NOMO-1 treated with DMSO at 0.1 percent for 48 hours (cell line): ENCODE data around the gene RPS6KA1.
A peak's percentile ranks its signal among the peaks of the same experiment; 100 is the strongest.
"Not testable (repeated sequence)": the region's sequence is repeated elsewhere in the genome, so short reads cannot be mapped to it uniquely, and the experiment has no call there.

Experiments
- DNase-seq: peaks from one replicate; lab custom pipeline; 2025; ENCODE audit not compliant: unreplicated experiment; lab: John Stamatoyannopoulos, UW

RPS6KA1 gene

DNA sequence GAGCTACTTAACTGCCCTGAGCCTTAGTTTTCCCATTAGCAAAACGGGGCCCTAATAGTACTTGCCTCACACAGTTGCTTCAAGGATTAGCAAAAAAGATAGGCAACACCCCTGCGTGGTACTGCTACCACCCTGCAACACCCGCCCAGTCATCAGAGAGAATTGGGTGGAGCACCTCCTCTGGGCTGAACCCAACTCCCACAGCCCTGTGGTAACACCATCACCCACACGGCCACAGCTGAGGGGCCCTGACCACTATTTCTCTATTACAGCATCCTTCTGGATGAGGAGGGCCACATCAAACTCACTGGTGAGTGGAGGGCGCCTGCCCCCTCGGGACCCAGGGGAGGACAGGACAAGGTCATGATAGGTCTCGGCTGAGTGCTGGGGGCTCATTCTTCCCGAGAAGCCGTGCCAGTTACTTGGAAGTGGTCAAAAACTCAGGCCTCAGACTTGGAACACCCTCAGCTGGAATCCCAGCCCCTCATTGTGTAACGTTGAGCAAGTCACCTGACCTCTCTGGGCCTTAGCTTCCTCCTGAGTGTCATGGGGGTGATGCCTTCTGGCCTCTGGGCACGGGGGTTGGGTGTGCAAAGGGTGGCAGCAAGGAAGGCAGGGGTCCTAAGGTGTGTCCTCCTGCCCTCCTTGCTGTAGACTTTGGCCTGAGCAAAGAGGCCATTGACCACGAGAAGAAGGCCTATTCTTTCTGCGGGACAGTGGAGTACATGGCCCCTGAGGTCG, 24.6 kb downstream of the RPS6KA1 start:
- DNase-seq, result no peak

DNA sequence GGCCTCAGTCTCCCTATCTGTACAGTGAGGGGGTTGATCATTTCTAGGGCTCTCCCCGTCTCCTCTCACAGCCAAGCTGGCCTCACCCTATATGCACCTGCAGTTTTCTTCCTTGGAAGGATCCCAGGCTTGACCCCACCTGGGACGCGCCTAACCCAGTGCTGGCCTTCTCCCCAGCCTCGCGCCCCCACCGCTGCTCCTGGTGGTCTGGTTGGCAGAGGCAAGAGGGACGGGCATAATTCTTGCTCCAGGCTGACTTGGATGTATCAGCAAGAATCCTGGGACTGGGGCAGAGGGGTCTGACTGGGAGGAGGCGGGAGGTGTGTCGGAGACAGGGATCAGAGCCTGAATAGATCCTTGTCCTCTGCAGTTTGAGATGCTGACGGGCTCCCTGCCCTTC, 25.2 kb downstream of the RPS6KA1 start:
- no peak for DNase-seq

DNA sequence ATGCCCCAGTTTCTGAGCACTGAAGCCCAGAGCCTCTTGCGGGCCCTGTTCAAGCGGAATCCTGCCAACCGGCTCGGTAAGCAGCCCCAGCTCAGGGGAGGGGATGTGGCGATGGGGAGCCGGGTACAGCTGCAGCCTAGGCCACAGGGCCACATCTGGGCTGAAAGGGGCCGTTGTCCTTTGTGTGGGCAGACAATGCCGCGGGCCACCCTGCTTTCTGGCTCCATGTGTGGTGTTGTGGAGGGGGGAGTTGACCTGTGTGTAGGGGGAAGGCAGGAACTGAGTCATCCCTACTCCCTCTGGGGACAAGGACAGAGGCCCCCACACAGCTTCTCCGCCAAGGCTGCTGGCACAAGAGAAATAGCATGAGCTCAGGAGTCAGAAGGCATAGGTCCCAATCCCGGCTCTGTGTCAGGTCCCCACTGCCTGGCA, 26.0 kb downstream of the RPS6KA1 start:
- no peak for DNase-seq

DNA sequence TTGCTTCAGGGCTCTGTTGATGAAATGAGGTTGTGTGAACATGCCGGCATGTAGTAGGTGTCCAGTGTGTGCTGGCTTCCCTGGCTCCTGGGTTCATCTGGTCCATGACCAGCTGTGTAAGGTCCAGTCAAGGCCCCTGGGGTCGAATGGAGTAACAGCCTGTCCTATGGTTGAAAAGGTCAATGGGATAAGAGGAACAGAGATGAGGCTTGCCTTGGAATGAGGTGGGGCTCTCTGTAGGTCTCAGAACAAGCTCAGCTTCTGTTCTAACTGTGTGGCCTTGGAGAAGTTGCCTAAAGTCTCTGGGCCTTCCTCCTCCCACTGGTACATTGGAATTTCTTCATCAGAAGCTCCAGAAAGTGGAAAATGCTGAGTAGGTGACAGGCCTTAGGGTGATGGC, 26.6 kb downstream of the RPS6KA1 start:
- no peak for DNase-seq

- DNase-seq, result no peak
These were observed 27.4 kb downstream of the RPS6KA1 start for GRCh38 chr1:26557008-26557407.

- DNase-seq, result no peak
These were observed 29.1 kb downstream of the RPS6KA1 start for GRCh38 chr1:26558685-26559048.

DNA sequence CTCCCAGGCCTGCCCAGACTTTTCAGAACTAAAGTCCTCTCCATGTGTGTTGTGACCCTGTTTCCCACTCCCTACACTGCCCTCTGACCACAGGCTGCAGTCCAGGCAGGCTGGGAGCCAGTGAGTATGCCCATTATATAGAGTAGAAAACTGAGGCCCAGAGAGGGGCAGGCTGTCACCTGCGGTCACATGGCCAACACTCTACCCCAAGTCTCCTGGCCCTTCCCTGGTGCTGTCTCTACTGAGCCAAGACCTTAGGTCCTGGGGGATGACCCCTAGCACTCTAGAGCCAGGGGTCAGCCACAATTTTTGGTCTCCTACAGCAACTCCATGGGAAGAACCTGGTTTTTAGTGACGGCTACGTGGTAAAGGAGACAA, 30.8 kb downstream of the RPS6KA1 start:
- no peak for DNase-seq

DNA sequence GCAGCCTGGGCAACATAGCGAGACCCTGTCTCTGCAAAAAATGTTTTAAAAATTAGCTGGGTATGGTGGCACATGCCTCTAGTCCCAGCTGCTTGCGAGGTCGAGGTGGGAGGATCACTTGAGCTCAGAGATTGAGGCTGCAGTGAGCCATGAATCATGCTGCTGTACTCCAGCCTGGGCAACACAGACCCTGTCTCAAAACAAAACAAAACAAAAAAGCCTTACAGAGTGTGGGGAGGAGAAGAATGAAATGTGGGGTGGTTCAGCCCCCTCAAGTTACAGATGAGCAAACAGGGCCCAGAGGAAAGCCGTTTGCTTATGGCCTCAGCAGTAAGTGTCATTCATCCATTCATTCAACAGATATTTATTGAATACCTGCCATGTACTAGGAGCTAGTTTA, 40.7 kb downstream of the RPS6KA1 start:
- DNase-seq, result no peak

- no peak for DNase-seq
These were observed 41.8 kb downstream of the RPS6KA1 start for GRCh38 chr1:26571381-26571780.

DNA sequence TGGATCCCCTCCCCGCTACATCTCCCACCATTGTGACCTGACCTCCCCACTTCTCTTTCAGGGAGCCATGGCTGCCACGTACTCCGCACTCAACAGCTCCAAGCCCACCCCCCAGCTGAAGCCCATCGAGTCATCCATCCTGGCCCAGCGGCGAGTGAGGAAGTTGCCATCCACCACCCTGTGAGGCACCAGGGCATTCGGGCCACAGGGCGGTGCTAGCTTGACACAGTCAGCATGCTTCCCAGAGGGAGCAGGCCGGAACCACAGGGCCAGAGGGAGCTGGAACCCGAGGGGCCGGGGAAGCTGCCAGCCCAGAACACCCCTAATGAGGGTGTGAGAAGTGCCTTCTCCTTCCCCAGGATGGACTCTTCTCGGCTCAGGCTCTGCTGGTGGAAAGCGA, 44.5 kb downstream of the RPS6KA1 start:
- DNase-seq, result no peak

DNA sequence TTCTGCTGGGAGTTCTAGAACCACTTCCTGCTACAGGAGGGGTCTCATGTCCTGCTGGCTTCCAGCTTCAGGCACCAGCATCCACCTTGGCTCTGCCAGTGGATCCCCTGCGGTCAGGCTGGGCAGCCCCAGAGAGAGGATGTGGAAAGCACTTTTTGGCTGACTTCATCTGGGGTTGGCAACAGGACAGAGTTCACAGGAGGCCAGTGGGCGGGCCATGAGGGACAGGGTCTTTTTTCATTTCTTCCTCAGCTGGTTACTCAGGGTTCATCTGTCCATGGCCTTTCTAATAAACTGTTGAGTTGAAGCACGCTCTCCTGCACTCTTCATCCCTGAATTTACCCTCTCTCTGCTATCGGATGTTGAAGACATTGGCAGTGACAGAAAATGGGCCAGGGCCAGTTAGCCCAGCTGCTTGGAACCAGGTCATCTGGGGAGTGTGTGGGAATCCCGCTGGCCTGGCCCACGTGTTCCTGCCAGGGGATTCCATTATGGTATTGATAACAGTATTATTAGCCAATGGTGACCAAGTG, 45.2 kb downstream of the RPS6KA1 start:
- no peak for DNase-seq

DNA sequence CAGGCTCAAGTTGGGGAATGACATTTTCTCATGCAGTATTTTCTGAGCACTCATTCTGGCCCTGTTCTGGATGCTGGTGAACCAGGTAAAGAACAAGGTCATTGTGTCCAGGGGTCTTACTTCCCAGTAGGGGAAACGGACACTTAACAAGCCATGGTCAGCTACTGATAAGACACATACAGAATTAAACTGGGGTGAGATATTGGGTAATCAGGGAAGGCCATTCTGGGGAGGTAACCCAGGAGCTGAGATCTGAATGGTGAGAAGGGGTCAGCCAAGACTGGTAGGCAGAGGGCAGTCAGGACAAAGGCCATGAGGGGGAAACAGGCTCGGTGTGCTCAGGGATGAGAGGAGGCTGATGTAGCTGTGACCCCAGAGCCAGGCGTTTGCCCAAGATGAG, 45.8 kb downstream of the RPS6KA1 start:
- DNase-seq, result no peak

DNA sequence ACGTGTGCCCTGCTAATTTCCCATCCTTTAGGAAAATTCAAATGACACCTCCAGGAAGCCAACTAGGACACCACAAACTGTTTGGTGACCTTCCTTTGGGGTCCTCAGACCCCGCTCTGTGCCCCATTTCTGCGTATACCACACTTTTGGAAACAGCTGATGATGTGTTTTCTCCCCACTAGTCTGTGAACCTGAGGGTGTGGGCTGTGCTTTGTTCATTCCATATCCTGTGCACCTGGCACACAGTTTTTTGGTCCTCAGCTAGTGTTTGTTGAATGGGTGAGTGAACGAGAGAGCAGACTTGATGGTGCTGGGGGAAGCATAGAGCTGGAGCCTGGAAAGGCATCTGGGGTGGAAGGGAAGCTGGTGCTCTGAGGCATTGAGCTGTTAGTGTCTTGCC, 48.6 kb downstream of the RPS6KA1 start:
- no peak for DNase-seq

DNA sequence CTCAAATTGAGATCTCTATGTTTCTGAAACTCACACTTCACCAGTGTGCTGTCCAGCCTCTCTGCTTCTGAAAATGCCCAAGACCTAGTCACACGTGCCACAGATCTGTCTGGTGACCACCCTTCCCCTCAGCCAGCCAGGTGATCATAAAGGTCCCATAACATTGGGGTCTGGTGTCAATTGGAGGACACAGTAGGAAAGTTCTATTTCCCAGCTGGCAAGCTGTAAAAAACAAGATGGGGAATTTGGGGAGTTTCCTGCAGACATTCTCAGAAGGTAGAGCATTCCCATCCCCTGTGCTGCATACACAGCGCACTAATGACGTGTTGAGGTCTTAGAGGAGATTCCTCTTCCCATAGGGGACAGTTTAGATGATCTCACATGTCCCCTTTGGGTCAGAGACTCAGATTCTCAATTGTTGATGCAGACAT, 50.1 kb downstream of the RPS6KA1 start:
- DNase-seq, result no peak

GRCh38 chr1:26580116-26580515, 50.6 kb downstream of the RPS6KA1 start:
- no peak for DNase-seq

- DNase-seq, result peak; percentile 24
These were observed 51.7 kb downstream of the RPS6KA1 start for GRCh38 chr1:26581287-26581651.

DNA sequence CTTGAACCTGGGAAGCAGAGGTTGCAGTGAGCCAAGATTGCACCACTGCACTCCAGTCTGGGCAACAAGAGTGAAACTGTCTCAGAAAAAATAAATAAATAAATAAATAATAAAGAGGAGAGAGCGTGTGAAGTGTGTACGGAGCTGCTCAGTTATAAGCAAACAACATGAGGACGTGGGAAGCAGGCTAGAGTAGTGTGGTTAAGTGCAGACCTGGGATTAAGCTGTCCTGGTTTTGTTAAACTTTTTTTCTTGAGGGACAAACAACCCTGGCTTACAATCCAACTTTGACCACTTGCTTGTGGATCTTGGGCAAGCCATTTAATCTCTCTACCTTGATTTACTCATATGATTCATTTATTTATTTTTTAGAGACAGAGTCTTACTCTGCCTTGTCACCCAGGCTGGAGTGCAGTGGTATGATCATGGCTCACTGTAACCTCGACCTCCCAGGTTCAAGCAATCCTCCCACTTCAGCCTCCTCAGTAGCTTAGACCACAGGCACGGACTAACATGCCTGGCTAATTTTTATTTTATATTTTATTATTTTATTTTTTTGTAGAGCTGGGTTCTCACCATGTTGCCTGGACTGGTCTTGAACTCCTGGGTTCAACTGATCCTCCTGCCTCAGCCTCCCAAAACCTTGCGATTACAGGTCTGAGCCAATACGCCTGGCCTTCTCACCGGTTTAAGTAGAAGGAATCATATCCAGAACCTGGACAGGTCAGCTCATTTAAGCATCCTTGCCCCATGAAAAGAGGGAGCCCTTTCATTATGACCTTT, 52.7 kb downstream of the RPS6KA1 start:
- no peak for DNase-seq

- DNase-seq, result peak; percentile 86
These were observed 53.4 kb downstream of the RPS6KA1 start for GRCh38 chr1:26582836-26583460.

GRCh38 chr1:26583646-26584485, 54.3 kb downstream of the RPS6KA1 start:
- DNase-seq, result peak; percentile 34

GRCh38 chr1:26584588-26584987, 55.0 kb downstream of the RPS6KA1 start:
- DNase-seq, result not testable (repeated sequence)

- no peak for DNase-seq
These were observed 55.9 kb downstream of the RPS6KA1 start for GRCh38 chr1:26585471-26585870.
